HepG2 (cell line): ENCODE results near the gene LARP4. TPM values are rescaled to one million over a fixed set of nuclear protein-coding genes. Genes with fewer than 3 reads are reported as not detected.

Experiments used
- BCL3 ChIP-seq: sonication (generic); formaldehyde crosslinking; IDR thresholded peaks from 2 replicates; pipeline ENCODE4 v1.5.1; 2020; ENCODE audit warnings: mild to moderate bottlenecking, missing genetic modification reagents, moderate library complexity
- DMAP1 ChIP-seq: IDR thresholded peaks from 2 replicates; pipeline ENCODE4 v1.6.1; 2016
- KDM4B ChIP-seq: sonication (generic); formaldehyde crosslinking; IDR thresholded peaks from 2 replicates; pipeline ENCODE4 v1.4.0; 2020; ENCODE audit warnings: missing genetic modification reagents
- MLX ChIP-seq: IDR thresholded peaks from 2 replicates; pipeline ENCODE4 v1.6.1; 2016
- PRMT3 ChIP-seq: sonication (generic); formaldehyde crosslinking; IDR thresholded peaks from 2 replicates; pipeline ENCODE4 v1.8.1; 2022; ENCODE audit warnings: low read depth, mild to moderate bottlenecking, moderate library complexity, missing genetic modification reagents, borderline replicate concordance
- RNF219 ChIP-seq: sonication (generic); formaldehyde crosslinking; IDR thresholded peaks from 2 replicates; pipeline ENCODE4 v1.5.0; 2020; ENCODE audit warnings: mild to moderate bottlenecking, missing genetic modification reagents
- SKIL ChIP-seq: sonication (generic); formaldehyde crosslinking; IDR thresholded peaks from 2 replicates; pipeline ENCODE4 v1.8.0; 2022; ENCODE audit warnings: missing genetic modification reagents, mild to moderate bottlenecking, moderate library complexity, borderline replicate concordance
- ZBTB40 ChIP-seq, 2 experiments: fragments of 450-650 bp in 1 of 2; sonication (generic) in 1 of 2; formaldehyde crosslinking in 1 of 2; IDR thresholded peaks; 2 replicates each; pipeline versions ENCODE4 v1.6.1 to v1.8.0; 2016 to 2022; ENCODE audit warnings: antibody characterized with exemption in 1 of 2, mild to moderate bottlenecking in 1 of 2, missing genetic modification reagents in 1 of 2
- ZNF274 ChIP-seq: sonication (generic); formaldehyde crosslinking; IDR thresholded peaks from 2 replicates; pipeline ENCODE4 v1.5.1; 2020; ENCODE audit warnings: mild to moderate bottlenecking, missing genetic modification reagents
- ZNF460 ChIP-seq: sonication (generic); formaldehyde crosslinking; IDR thresholded peaks from 2 replicates; pipeline ENCODE4 v1.5.1; 2020; ENCODE audit warnings: missing genetic modification reagents, mild to moderate bottlenecking, borderline replicate concordance
- ZNF558 ChIP-seq: sonication (generic); formaldehyde crosslinking; IDR thresholded peaks from 2 replicates; pipeline ENCODE4 v1.9.0; 2022; ENCODE audit warnings: mild to moderate bottlenecking, missing genetic modification reagents, borderline replicate concordance
- polyA plus RNA-seq, 8 experiments: library from polyadenylated mRNA; depleted of rRNA in 3 of 8; stranded (reverse) in 7 of 8; unstranded in 1 of 8; fragments of >200 nt; fragmentation: Illumina TruSeq in 4 of 8; extraction: Trizol in 4 of 8; gene quantifications; 2 replicates each; pipeline versions ENCODE4 v1.2.1 to v1.2.3, GENCODE V29; 2011 to 2016; ENCODE audit warnings: low read depth in 4 of 8, missing spikeins in 1 of 8, mixed read lengths in 1 of 8; ENCODE audit not compliant: insufficient read depth in 1 of 8
- total RNA-seq, 5 experiments: library from RNA; depleted of rRNA; stranded (reverse); fragments of >200 nt; fragmentation: Illumina TruSeq; extraction: Trizol; gene quantifications; 2 replicates each; pipeline ENCODE4 v1.2.3, GENCODE V29; 2016; ENCODE audit warnings: low read depth in 1 of 5

Gene LARP4
- total and polyA plus RNA-seq, 2 of the 13 experiments (the other 11 are each of a cell fraction or from before 2014, with no cell fraction given) = 16.4 to 42.7 TPM

GRCh38 chr12:50400638-50401499 is at the start of gene LARP4 (continued):
- TF ChIP-seq MLX (no peak), ZNF274 (CRISPR knock-in tag) (peak; percentile 78; the same call in 1 of the 2 replicates), ZBTB40 (IDR thresholded peaks at IDR 0.05) (peak; percentile 85), ZBTB40 (CRISPR knock-in tag; IDR thresholded peaks at IDR 0.05) (peak; percentile 47), DMAP1 (CRISPR knock-in tag) (peak; percentile 93; the same call in 1 of the 2 replicates), KDM4B (CRISPR knock-in tag) (peak; percentile 34; the same call in 1 of the 2 replicates), ZNF558 (CRISPR knock-in tag) (no peak), SKIL (CRISPR knock-in tag) (0 out of 2 replicates have a peak, but pooled peaks have one; percentile 9), ZNF460 (CRISPR knock-in tag) (no peak; the same call in 1 of the 2 replicates), BCL3 (peak; percentile 84; the same call in 1 of the 2 replicates), PRMT3 (CRISPR knock-in tag) (0 out of 2 replicates have a peak, but pooled peaks have one; percentile 77), RNF219 (CRISPR knock-in tag) (peak; percentile 92; the same call in 1 of the 2 replicates)
